ENCODE results near the gene MAGEA6.
"Not testable (repeated sequence)": the region's sequence is repeated elsewhere in the genome, so short reads cannot be mapped to it uniquely, and the experiment has no call there.

MAGEA6 gene

DNA sequence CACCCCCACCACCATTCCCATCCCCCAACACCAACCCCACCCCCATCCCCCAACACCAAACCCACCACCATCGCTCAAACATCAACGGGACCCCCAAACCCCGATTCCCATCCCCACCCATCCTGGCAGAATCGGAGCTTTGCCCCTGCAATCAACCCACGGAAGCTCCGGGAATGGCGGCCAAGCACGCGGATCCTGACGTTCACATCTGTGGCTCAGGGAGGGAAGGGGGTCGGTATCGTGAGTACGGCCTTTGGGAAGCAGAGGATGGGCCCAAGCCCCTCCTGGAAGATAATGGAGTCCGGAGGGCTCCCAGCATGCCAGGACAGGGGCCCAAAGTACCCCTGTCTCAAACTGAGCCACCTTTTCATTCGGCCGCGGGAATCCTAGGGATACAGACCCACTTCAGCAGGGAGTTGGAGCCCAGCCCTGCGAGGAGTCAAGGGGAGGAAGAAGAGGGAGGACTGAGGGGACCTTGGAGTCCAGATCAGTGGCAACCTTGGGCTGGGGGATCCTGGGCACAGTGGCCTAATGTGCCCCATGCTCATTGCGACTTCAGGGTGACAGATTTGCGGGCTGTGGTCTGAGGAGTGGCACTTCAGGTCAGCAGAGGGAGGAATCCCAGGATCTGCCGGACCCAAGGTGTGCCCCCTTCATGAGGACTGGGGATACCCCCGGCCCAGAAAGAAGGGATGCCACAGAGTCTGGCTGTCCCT lies 35.2 kb downstream of the MAGEA6 start:
- not testable (repeated sequence) for DNase-seq (ENCODE audit: low read depth in 2 of 2, low spot score in 1 of 2)

GRCh38 chrX:152733261-152733975 lies 36.1 kb downstream of the MAGEA6 start, which contains the start of the genes CSAG1 and MAGEA12:
TSS of gene CSAG1 (minus strand) at chrX:152733721. CDS start at chrX:152732460, 1,261 bp downstream.
TSS of gene MAGEA12 (plus strand) at chrX:152733757. CDS start at chrX:152736162, 2,405 bp downstream.
- DNase-seq (ENCODE audit: low read depth in 2 of 2, low spot score in 1 of 2), result no peak

DNA sequence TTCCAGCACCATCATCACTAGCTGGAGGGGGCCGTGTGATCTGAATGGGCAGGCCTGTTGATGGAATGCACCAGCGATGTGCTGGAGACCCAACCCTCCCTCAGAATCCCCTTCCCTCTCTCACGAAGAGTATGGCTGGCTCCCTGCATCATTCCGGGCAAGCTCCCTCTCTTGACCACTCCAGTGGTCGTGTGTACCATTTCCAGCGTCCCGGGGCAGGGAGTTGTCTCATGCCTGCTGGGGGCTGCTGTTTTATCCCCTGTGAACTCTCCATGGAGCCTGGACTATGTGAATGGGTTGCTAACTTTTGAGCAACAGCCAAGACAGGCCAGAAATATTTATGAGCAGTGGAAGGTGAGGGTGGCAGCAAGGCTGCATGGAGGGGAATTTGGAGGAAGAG lies 44.1 kb downstream of the MAGEA6 start:
- no peak for DNase-seq (ENCODE audit: low read depth in 2 of 2, low spot score in 1 of 2)
